GM23338 (cell line): ENCODE data around the gene SPINT2. TPM values are rescaled to one million over a fixed set of nuclear protein-coding genes. Genes with fewer than 3 reads are reported as not detected.

Experiments used
- ATAC-seq: fragments of 200-7000 bp; cut with Tn5 transposase; 3 replicates; pipeline ENCODE4 v1.9.1; 2020
- DNase-seq: peaks from one replicate; pipeline ENCODE4 v3.0.0-alpha.2; 2015; ENCODE audit warnings: low spot score
- H2AFZ ChIP-seq: fragments of 200-600 bp; sonication (generic); 2 replicates; pipeline ENCODE4 v1.8.0; 2016; ENCODE audit warnings: antibody characterized with exemption, mild to moderate bottlenecking, moderate library complexity
- H3F3A ChIP-seq: fragments of 200-600 bp; sonication (generic); replicated peaks from 2 replicates; pipeline ENCODE4 v1.8.0; 2017; ENCODE audit warnings: antibody characterized with exemption, mixed run types, low read depth
- H3K27ac ChIP-seq: fragments of 200-600 bp; sonication (generic); 2 replicates; pipeline ENCODE4 v1.6.1; 2016; ENCODE audit warnings: low read depth
- H3K27me3 ChIP-seq: fragments of 200-600 bp; sonication (generic); 2 replicates; pipeline ENCODE4 v1.8.0; 2016; ENCODE audit warnings: mild to moderate bottlenecking, mixed run types, moderate library complexity; ENCODE audit not compliant: insufficient read depth
- H3K36me3 ChIP-seq: fragments of 200-600 bp; sonication (generic); 2 replicates; pipeline ENCODE4 v1.8.0; 2016; ENCODE audit warnings: mild to moderate bottlenecking; ENCODE audit not compliant: insufficient read depth
- H3K4me1 ChIP-seq: fragments of 200-600 bp; sonication (generic); 2 replicates; pipeline ENCODE4 v1.8.0; 2016; ENCODE audit warnings: mild to moderate bottlenecking, moderate library complexity; ENCODE audit not compliant: insufficient read depth
- H3K4me2 ChIP-seq: fragments of 200-600 bp; sonication (generic); 2 replicates; pipeline ENCODE4 v1.7.1; 2017; ENCODE audit warnings: mixed run types
- H3K4me3 ChIP-seq: fragments of 200-600 bp; sonication (generic); 2 replicates; pipeline ENCODE4 v1.6.1; 2016; ENCODE audit warnings: mixed run types
- H3K79me2 ChIP-seq: fragments of 200-600 bp; sonication (generic); replicated peaks from 2 replicates; pipeline ENCODE4 v1.8.0; 2017; ENCODE audit warnings: mild to moderate bottlenecking; ENCODE audit not compliant: insufficient read depth
- H3K9me2 ChIP-seq: fragments of 200-600 bp; sonication (generic); 2 replicates; pipeline ENCODE4 v1.8.0; 2017; ENCODE audit not compliant: insufficient read depth
- H4K20me1 ChIP-seq: fragments of 200-600 bp; sonication (generic); replicated peaks from 2 replicates; pipeline ENCODE4 v1.8.0; 2017; ENCODE audit warnings: mild to moderate bottlenecking; ENCODE audit not compliant: insufficient read depth
- H3K27ac Mint-ChIP-seq: 2 replicates; pipeline ENCODE4 v1.8.0; 2020; ENCODE audit warnings: inconsistent platforms, mild to moderate bottlenecking, moderate library complexity, mixed read lengths
- H3K27me3 Mint-ChIP-seq: 3 replicates; pipeline ENCODE4 v1.8.0; 2022; ENCODE audit warnings: low read depth, mild to moderate bottlenecking, moderate library complexity, mixed read lengths, inconsistent platforms; ENCODE audit not compliant: insufficient read depth, poor library complexity
- H3K36me3 Mint-ChIP-seq: 3 replicates; pipeline ENCODE4 v1.8.0; 2021; ENCODE audit warnings: low read depth, mild to moderate bottlenecking, inconsistent platforms, moderate library complexity, mixed read lengths
- H3K4me1 Mint-ChIP-seq: 3 replicates; pipeline ENCODE4 v1.8.0; 2020; ENCODE audit warnings: mild to moderate bottlenecking, inconsistent platforms, mixed read lengths
- H3K4me3 Mint-ChIP-seq: 3 replicates; pipeline ENCODE4 v1.8.0; 2021; ENCODE audit warnings: moderate library complexity, mild to moderate bottlenecking, inconsistent platforms, mixed read lengths
- H3K9me3 Mint-ChIP-seq: 3 replicates; pipeline ENCODE4 v1.8.0; 2020; ENCODE audit warnings: moderate library complexity, mild to moderate bottlenecking, inconsistent platforms, mixed read lengths
- NANOG ChIP-seq: IDR thresholded peaks from 2 replicates; pipeline ENCODE4 v1.6.1; 2016; ENCODE audit warnings: antibody characterized with exemption, borderline replicate concordance
- POLR2AphosphoS5 ChIP-seq: IDR thresholded peaks from 2 replicates; pipeline ENCODE4 v1.6.1; 2016; ENCODE audit warnings: antibody characterized with exemption, low read depth
- STAT1 ChIP-seq: IDR thresholded peaks from one replicate; pipeline ENCODE4 v1.6.1; 2016; ENCODE audit warnings: antibody characterized with exemption; ENCODE audit not compliant: unreplicated experiment
- ZNF114 ChIP-seq: fragments of 250-450 bp; sonication (Bioruptor Pico); IDR thresholded peaks from 2 replicates; pipeline ENCODE4 v1.5.0; 2020; ENCODE audit warnings: mild to moderate bottlenecking, moderate library complexity
- polyA plus RNA-seq: library from polyadenylated mRNA; unstranded; fragments of >200 nt; fragmentation: Nextera tagmentation; extraction: Ambion mirVana; gene quantifications from 2 replicates; pipeline ENCODE4 v1.2.1, GENCODE V29; 2016
- total RNA-seq: library from RNA; depleted of rRNA; stranded (reverse); fragments of >200 nt; shearing (Covaris generic); gene quantifications from 2 replicates; pipeline ENCODE4 v1.2.3, GENCODE V29; 2014
- TF ChIP-seq, protein P1 (sequence below): IDR thresholded peaks from one replicate; pipeline ENCODE4 v1.6.1; 2018; ENCODE audit warnings: antibody characterized with exemption; ENCODE audit not compliant: unreplicated experiment
- TF ChIP-seq, protein P2 (sequence below): fragments of 250-450 bp; sonication (Bioruptor Pico); IDR thresholded peaks from 2 replicates; pipeline ENCODE4 v1.5.0; 2020; ENCODE audit warnings: mild to moderate bottlenecking, moderate library complexity

The SPINT2 gene
- total and polyA plus RNA-seq, 2 experiments from 2014 or later: 319 to 468 TPM

DNA sequence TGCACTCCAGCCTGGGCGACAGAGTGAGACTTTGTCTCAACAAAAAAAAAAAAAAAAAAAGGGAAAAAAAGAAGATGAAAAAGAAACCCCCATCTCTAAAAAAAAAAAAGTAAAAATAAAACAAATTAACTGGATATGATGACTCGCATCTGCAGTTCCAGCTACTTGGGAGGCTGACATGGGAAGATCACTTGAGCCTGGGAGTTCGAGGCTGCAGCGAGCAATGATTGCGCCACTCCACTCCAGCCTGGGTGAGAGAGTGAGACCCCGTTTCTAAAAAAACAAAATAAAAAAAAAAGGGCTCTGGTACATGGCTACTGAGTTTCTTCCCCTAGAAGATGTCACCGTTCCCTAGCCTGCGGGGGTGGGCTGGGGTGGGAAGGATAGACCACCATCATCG, 68.9 kb downstream of the SPINT2 start:
- no peak overlapping the region for H2AFZ ChIP-seq
- H3K9me3 Mint-ChIP-seq: no peaks in the 10 kb centered on the region; the same call in 2 of the 3 replicates
- no peaks in the 10 kb centered on the region; the same call in 1 of the 2 replicates for H4K20me1 ChIP-seq
- DNase-seq (no peak), ATAC-seq (no peak)
- 0 out of 2 replicates have a peak, but pooled peaks cover 5% of the 10 kb centered on the region for H3F3A ChIP-seq
- H3K36me3 ChIP-seq: no peaks in the 10 kb centered on the region
- H3K4me2 ChIP-seq: no peak overlapping the region
- H3K27me3 Mint-ChIP-seq: peaks cover 15% of the 10 kb centered on the region
- H3K79me2 ChIP-seq: no peaks in the 10 kb centered on the region
- H3K4me3 ChIP-seq: no peak overlapping the region
- H3K36me3 Mint-ChIP-seq: no peaks in the 10 kb centered on the region
- TF ChIP-seq, protein P1, sequence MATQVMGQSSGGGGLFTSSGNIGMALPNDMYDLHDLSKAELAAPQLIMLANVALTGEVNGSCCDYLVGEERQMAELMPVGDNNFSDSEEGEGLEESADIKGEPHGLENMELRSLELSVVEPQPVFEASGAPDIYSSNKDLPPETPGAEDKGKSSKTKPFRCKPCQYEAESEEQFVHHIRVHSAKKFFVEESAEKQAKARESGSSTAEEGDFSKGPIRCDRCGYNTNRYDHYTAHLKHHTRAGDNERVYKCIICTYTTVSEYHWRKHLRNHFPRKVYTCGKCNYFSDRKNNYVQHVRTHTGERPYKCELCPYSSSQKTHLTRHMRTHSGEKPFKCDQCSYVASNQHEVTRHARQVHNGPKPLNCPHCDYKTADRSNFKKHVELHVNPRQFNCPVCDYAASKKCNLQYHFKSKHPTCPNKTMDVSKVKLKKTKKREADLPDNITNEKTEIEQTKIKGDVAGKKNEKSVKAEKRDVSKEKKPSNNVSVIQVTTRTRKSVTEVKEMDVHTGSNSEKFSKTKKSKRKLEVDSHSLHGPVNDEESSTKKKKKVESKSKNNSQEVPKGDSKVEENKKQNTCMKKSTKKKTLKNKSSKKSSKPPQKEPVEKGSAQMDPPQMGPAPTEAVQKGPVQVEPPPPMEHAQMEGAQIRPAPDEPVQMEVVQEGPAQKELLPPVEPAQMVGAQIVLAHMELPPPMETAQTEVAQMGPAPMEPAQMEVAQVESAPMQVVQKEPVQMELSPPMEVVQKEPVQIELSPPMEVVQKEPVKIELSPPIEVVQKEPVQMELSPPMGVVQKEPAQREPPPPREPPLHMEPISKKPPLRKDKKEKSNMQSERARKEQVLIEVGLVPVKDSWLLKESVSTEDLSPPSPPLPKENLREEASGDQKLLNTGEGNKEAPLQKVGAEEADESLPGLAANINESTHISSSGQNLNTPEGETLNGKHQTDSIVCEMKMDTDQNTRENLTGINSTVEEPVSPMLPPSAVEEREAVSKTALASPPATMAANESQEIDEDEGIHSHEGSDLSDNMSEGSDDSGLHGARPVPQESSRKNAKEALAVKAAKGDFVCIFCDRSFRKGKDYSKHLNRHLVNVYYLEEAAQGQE: no peak
- TF ChIP-seq STAT1 (no peak), POLR2AphosphoS5 (no peak), ZNF114 (CRISPR knock-in tag) (no peak), NANOG (no peak)
- TF ChIP-seq, protein P2, sequence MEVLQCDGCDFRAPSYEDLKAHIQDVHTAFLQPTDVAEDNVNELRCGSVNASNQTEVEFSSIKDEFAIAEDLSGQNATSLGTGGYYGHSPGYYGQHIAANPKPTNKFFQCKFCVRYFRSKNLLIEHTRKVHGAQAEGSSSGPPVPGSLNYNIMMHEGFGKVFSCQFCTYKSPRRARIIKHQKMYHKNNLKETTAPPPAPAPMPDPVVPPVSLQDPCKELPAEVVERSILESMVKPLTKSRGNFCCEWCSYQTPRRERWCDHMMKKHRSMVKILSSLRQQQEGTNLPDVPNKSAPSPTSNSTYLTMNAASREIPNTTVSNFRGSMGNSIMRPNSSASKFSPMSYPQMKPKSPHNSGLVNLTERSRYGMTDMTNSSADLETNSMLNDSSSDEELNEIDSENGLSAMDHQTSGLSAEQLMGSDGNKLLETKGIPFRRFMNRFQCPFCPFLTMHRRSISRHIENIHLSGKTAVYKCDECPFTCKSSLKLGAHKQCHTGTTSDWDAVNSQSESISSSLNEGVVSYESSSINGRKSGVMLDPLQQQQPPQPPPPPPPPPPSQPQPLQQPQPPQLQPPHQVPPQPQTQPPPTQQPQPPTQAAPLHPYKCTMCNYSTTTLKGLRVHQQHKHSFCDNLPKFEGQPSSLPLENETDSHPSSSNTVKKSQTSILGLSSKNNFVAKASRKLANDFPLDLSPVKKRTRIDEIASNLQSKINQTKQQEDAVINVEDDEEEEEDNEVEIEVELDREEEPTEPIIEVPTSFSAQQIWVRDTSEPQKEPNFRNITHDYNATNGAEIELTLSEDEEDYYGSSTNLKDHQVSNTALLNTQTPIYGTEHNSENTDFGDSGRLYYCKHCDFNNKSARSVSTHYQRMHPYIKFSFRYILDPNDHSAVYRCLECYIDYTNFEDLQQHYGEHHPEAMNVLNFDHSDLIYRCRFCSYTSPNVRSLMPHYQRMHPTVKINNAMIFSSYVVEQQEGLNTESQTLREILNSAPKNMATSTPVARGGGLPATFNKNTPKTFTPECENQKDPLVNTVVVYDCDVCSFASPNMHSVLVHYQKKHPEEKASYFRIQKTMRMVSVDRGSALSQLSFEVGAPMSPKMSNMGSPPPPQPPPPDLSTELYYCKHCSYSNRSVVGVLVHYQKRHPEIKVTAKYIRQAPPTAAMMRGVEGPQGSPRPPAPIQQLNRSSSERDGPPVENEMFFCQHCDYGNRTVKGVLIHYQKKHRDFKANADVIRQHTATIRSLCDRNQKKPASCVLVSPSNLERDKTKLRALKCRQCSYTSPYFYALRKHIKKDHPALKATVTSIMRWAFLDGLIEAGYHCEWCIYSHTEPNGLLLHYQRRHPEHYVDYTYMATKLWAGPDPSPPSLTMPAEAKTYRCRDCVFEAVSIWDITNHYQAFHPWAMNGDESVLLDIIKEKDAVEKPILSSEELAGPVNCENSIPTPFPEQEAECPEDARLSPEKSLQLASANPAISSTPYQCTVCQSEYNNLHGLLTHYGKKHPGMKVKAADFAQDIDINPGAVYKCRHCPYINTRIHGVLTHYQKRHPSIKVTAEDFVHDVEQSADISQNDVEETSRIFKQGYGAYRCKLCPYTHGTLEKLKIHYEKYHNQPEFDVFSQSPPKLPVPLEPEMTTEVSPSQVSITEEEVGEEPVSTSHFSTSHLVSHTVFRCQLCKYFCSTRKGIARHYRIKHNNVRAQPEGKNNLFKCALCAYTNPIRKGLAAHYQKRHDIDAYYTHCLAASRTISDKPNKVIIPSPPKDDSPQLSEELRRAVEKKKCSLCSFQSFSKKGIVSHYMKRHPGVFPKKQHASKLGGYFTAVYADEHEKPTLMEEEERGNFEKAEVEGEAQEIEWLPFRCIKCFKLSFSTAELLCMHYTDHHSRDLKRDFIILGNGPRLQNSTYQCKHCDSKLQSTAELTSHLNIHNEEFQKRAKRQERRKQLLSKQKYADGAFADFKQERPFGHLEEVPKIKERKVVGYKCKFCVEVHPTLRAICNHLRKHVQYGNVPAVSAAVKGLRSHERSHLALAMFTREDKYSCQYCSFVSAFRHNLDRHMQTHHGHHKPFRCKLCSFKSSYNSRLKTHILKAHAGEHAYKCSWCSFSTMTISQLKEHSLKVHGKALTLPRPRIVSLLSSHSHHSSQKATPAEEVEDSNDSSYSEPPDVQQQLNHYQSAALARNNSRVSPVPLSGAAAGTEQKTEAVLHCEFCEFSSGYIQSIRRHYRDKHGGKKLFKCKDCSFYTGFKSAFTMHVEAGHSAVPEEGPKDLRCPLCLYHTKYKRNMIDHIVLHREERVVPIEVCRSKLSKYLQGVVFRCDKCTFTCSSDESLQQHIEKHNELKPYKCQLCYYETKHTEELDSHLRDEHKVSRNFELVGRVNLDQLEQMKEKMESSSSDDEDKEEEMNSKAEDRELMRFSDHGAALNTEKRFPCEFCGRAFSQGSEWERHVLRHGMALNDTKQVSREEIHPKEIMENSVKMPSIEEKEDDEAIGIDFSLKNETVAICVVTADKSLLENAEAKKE (CRISPR knock-in tag): no peak
- no peaks in the 10 kb centered on the region; the same call in 1 of the 2 replicates for H3K4me1 ChIP-seq
- H3K27me3 ChIP-seq: no peaks in the 10 kb centered on the region
- H3K4me1 Mint-ChIP-seq: peaks cover 5% of the 10 kb centered on the region
- H3K27ac ChIP-seq: no peak overlapping the region
- no peak overlapping the region for H3K4me3 Mint-ChIP-seq
- no peak overlapping the region for H3K27ac Mint-ChIP-seq
- H3K9me2 ChIP-seq: no peaks in the 10 kb centered on the region
